HCT116 (cell line): ENCODE results near the gene PNPLA8. TPM values are rescaled to one million over a fixed set of nuclear protein-coding genes. Genes with fewer than 3 reads are reported as not detected.

Source experiments
- ATAC-seq: fragments of 200-7000 bp; cut with Tn5 transposase; 2 replicates; pipeline ENCODE4 v1.9.1; 2020; ENCODE audit warnings: mild to moderate bottlenecking, moderate library complexity
- BruUV-seq: library from RNA; stranded (reverse); fragments of 400-500 nt; replicated peaks from 2 replicates; lab custom pipeline; 2021; lab: Mats Ljungman, UMichigan
- CTCF ChIA-PET: fragments of 300-600 bp; sonication (Branson Sonifier 250); formaldehyde crosslinking; loops from one replicate; lab custom pipeline; 2021; ENCODE audit warnings: antibody characterized with exemption; lab: Charles Lee
- POLR2A ChIA-PET: fragments of 300-600, 350-600 bp; sonication (Branson Sonifier 250); formaldehyde crosslinking; loops from one replicate; lab custom pipeline; 2021; ENCODE audit warnings: antibody characterized with exemption; lab: Charles Lee
- RAD21 ChIA-PET, 2 experiments: fragments of 300-600 bp; sonication (Branson Sonifier 250); formaldehyde crosslinking; loops; one replicate each; lab custom pipeline; 2023; ENCODE audit warnings: low total read pairs in 2 of 2; ENCODE audit not compliant: uncharacterized antibody in 2 of 2, unreplicated experiment in 2 of 2, low non-redundant PET in 1 of 2; lab: Charles Lee
- DNase-seq: peaks from one replicate; pipeline ENCODE4 v3.0.0-alpha.2; 2010; ENCODE audit warnings: low read depth, low spot score
- H2AFZ ChIP-seq: fragments of 200-600 bp; shearing (Covaris generic), sonication (generic); 2 replicates; pipeline ENCODE4 v1.6.1; 2017; ENCODE audit warnings: low read depth, mixed run types, mixed read lengths, antibody characterized with exemption, low read length; ENCODE audit not compliant: poor library complexity, severe bottlenecking
- H3K27ac ChIP-seq: 2 replicates; pipeline ENCODE4 v1.5.1; 2012; ENCODE audit warnings: low read depth, low read length
- H3K27me3 ChIP-seq: fragments of 200-600 bp; sonication (generic); 2 replicates; pipeline ENCODE4 v1.6.1; 2016; ENCODE audit warnings: mixed run types, low read length, mixed read lengths; ENCODE audit not compliant: insufficient read depth
- H3K36me3 ChIP-seq, 2 experiments: fragments of 200-500 bp in 1 of 2; fragments of 200-600 bp in 1 of 2; sonication (Bioruptor generic) in 1 of 2; sonication (generic) in 1 of 2; 2 replicates each; pipeline versions ENCODE4 v1.5.1 to v1.6.1; 2014 to 2016; ENCODE audit warnings: low read length in 2 of 2, inconsistent platforms in 1 of 2, mixed read lengths in 1 of 2, mixed run types in 1 of 2; ENCODE audit not compliant: insufficient read depth in 2 of 2, control insufficient read depth in 1 of 2
- H3K4me1 ChIP-seq, 2 experiments: fragments of 200-600 bp in 1 of 2; sonication (generic) in 1 of 2; 2 replicates each; pipeline versions ENCODE4 v1.5.1 to v1.6.1; 2012 to 2017; ENCODE audit warnings: low read length in 2 of 2, inconsistent platforms in 1 of 2, mild to moderate bottlenecking in 1 of 2, mixed read lengths in 1 of 2, mixed run types in 1 of 2, moderate library complexity in 1 of 2; ENCODE audit not compliant: insufficient read depth in 2 of 2, control insufficient read depth in 1 of 2
- H3K4me2 ChIP-seq: fragments of 200-600 bp; sonication (generic); 2 replicates; pipeline ENCODE4 v1.6.1; 2017; ENCODE audit warnings: mixed run types, low read length, mixed read lengths
- H3K4me3 ChIP-seq, 2 experiments: fragments of 200-600 bp in 1 of 2; sonication (generic) in 1 of 2; replicated peaks in 1 of 2; 2 replicates each; pipeline ENCODE4 v1.5.1; 2011 to 2016; ENCODE audit warnings: low read length in 2 of 2, control low read depth in 1 of 2, low read depth in 1 of 2, mild to moderate bottlenecking in 1 of 2, mixed read lengths in 1 of 2, mixed run types in 1 of 2
- H3K79me2 ChIP-seq: fragments of 200-600 bp; sonication (generic); 2 replicates; pipeline ENCODE4 v1.6.1; 2017; ENCODE audit warnings: mild to moderate bottlenecking, mixed run types, low read length, moderate library complexity, mixed read lengths; ENCODE audit not compliant: insufficient read depth
- H3K9ac ChIP-seq: fragments of 200-600 bp; sonication (generic); 2 replicates; pipeline ENCODE4 v1.6.1; 2016; ENCODE audit warnings: low read length, mixed read lengths
- H3K9me2 ChIP-seq: fragments of 200-600 bp; sonication (generic), shearing (Covaris generic); 2 replicates; pipeline ENCODE4 v1.6.1; 2017; ENCODE audit warnings: mixed run types, mild to moderate bottlenecking, moderate library complexity; ENCODE audit not compliant: insufficient read depth
- H3K9me3 ChIP-seq, 2 experiments: fragments of 200-500 bp in 1 of 2; fragments of 200-600 bp in 1 of 2; sonication (Bioruptor generic) in 1 of 2; sonication (generic) in 1 of 2; 2 replicates each; pipeline ENCODE4 v1.6.1; 2014 to 2017; ENCODE audit warnings: low read length in 2 of 2, mixed read lengths in 2 of 2, inconsistent platforms in 1 of 2, low read depth in 1 of 2, mild to moderate bottlenecking in 1 of 2, mixed run types in 1 of 2, moderate library complexity in 1 of 2; ENCODE audit not compliant: control insufficient read depth in 1 of 2, insufficient read depth in 1 of 2
- H4K20me1 ChIP-seq: fragments of 200-600 bp; sonication (generic), shearing (Covaris generic); 2 replicates; pipeline ENCODE4 v1.6.1; 2017; ENCODE audit warnings: mixed run types, mild to moderate bottlenecking, moderate library complexity; ENCODE audit not compliant: insufficient read depth
- CBX3 ChIP-seq: IDR thresholded peaks from 2 replicates; pipeline ENCODE4 v1.6.1; 2012; ENCODE audit warnings: low read depth
- CEBPB ChIP-seq: IDR thresholded peaks from 2 replicates; pipeline ENCODE4 v1.6.1; 2012; ENCODE audit warnings: low read depth
- EGR1 ChIP-seq: IDR thresholded peaks from 2 replicates; pipeline ENCODE4 v1.6.1; 2012; ENCODE audit warnings: low read depth
- EZH2 ChIP-seq: fragments of 200-600 bp; sonication (generic); IDR thresholded peaks from 2 replicates; pipeline ENCODE4 v1.6.1; 2017; ENCODE audit warnings: antibody characterized with exemption, mixed run types
- EZH2phosphoT487 ChIP-seq: fragments of 200-600 bp; IDR thresholded peaks from 2 replicates; pipeline ENCODE4 v1.6.1; 2018; ENCODE audit warnings: antibody characterized with exemption, borderline replicate concordance
- JUND ChIP-seq: IDR thresholded peaks from 2 replicates; pipeline ENCODE4 v1.6.1; 2012
- POLR2A ChIP-seq: IDR thresholded peaks from 2 replicates; pipeline ENCODE4 v1.7.0; 2011; ENCODE audit warnings: borderline replicate concordance; ENCODE audit not compliant: insufficient read depth, insufficient read length; ENCODE audit errors: extremely low read depth
- POLR2AphosphoS5 ChIP-seq: IDR thresholded peaks from 2 replicates; pipeline ENCODE4 v1.6.1; 2011; ENCODE audit warnings: mild to moderate bottlenecking, low read depth, low read length, moderate library complexity
- SIN3A ChIP-seq: IDR thresholded peaks from 2 replicates; pipeline ENCODE4 v1.6.1; 2012; ENCODE audit warnings: low read depth
- SRF ChIP-seq: IDR thresholded peaks from 2 replicates; pipeline ENCODE4 v1.6.1; 2012; ENCODE audit warnings: low read depth
- TCF7L2 ChIP-seq: IDR thresholded peaks from 2 replicates; pipeline ENCODE4 v1.7.0; 2011; ENCODE audit warnings: borderline replicate concordance, inconsistent platforms; ENCODE audit not compliant: insufficient read depth, insufficient read length; ENCODE audit errors: extremely low read depth
- YY1 ChIP-seq: IDR thresholded peaks from 2 replicates; pipeline ENCODE4 v1.6.1; 2011; ENCODE audit warnings: low read length, low read depth, moderate library complexity, mild to moderate bottlenecking; ENCODE audit not compliant: insufficient replicate concordance; ENCODE audit errors: extremely low read depth
- ZFX ChIP-seq: fragments of 450-650 bp; IDR thresholded peaks from 2 replicates; pipeline ENCODE4 v1.6.1; 2017
- ZNF274 ChIP-seq: fragments of 200-500 bp; sonication (Bioruptor generic); IDR thresholded peaks from 2 replicates; pipeline ENCODE4 v1.6.1; 2014; ENCODE audit warnings: mild to moderate bottlenecking, low read depth, low read length, inconsistent platforms
- intact Hi-C: fragments of 100-400 bp; cut with micrococcal nuclease; formaldehyde crosslinking; loops from 2 replicates; pipeline ENCODE4 v1.10.0; 2022
- total RNA-seq: library from RNA; stranded (reverse); gene quantifications from one replicate; pipeline ENCODE4 v1.2.1, GENCODE V29; 2021; ENCODE audit not compliant: unreplicated experiment
- TF ChIP-seq, protein P1 (sequence below): IDR thresholded peaks from 2 replicates; pipeline ENCODE4 v1.6.1; 2012
- TF ChIP-seq, protein P2 (sequence below), 3 experiments: fragments of 200-600 bp in 1 of 3; sonication (generic) in 1 of 3; IDR thresholded peaks in 2 of 3; conservative IDR thresholded peaks in 1 of 3; 2 replicates each; pipeline ENCODE4 v1.5.1; 2012 to 2017; ENCODE audit warnings: low read depth in 2 of 3, low read length in 2 of 3, antibody characterized with exemption in 1 of 3, borderline replicate concordance in 1 of 3, control low read depth in 1 of 3, mild to moderate bottlenecking in 1 of 3, mixed read lengths in 1 of 3, mixed run types in 1 of 3, moderate library complexity in 1 of 3; ENCODE audit not compliant: insufficient read depth in 1 of 3
- TF ChIP-seq, protein P3 (sequence below): IDR thresholded peaks from 2 replicates; pipeline ENCODE4 v1.6.1; 2011; ENCODE audit warnings: mild to moderate bottlenecking, low read length, moderate library complexity; ENCODE audit not compliant: insufficient replicate concordance; ENCODE audit errors: extremely low read depth
- TF ChIP-seq, protein P4 (sequence below): IDR thresholded peaks from 2 replicates; pipeline ENCODE4 v1.6.1; 2012

PNPLA8 gene
- total RNA-seq, 1 experiment from 2014 or later: 12.9 TPM

GRCh38 chr7:108569381-108570145 lies 43.6 kb upstream of the PNPLA8 start, which contains the start of the genes DNAJB9 and THAP5 (continued):
- TF ChIP-seq POLR2A (peak; percentile 67), EZH2 (no peak), JUND (no peak)
- TF ChIP-seq, protein P1, sequence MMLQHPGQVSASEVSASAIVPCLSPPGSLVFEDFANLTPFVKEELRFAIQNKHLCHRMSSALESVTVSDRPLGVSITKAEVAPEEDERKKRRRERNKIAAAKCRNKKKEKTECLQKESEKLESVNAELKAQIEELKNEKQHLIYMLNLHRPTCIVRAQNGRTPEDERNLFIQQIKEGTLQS: no peak
- TF ChIP-seq, all 23 proteins: peak for 10

GRCh38 chr7:108568801-108569380 lies 43.0 kb upstream of the PNPLA8 start:
- POLR2A ChIA-PET: interaction anchor here (2.0 kb wide), 1 partner anchor 43 kb away, joined by 9 read pairs; the partner anchor contains the start of gene PNPLA8
- Histone ChIP-seq H4K20me1 (no peaks in the 10 kb centered on the region), H3K9ac (peak overlapping the region; percentile 86), H3K9me2 (no peaks in the 10 kb centered on the region), H3K9me3 (no peaks in the 10 kb centered on the region), H3K36me3 (peaks cover 8 to 14% of the 10 kb centered on the region in 2 experiments; a peak in 3 of 4 replicates), H2AFZ (no peak overlapping the region), H3K4me1 (peaks cover 8 to 12% of the 10 kb centered on the region in 2 experiments), H3K27me3 (no peaks in the 10 kb centered on the region), H3K27ac (peak overlapping the region; percentile 75), H3K79me2 (peaks cover 56% of the 10 kb centered on the region), H3K4me2 (peak overlapping the region; percentile 92), H3K4me3 (peak overlapping the region; percentile 81 to 90)
- CTCF ChIA-PET: no interaction called here
- BruUV-seq: TSS peak; percentile 53
- RAD21 ChIA-PET: no interaction called here
- intact Hi-C loops: loop anchor here (5.0 kb wide), 1 partner anchor 42 kb away; the partner anchor contains the start of gene PNPLA8
- ATAC-seq: no peak
- no peak for DNase-seq
- TF ChIP-seq SIN3A: no peak
- no peak for TF ChIP-seq CBX3
- no peak for TF ChIP-seq SRF
- TF ChIP-seq, protein P2, sequence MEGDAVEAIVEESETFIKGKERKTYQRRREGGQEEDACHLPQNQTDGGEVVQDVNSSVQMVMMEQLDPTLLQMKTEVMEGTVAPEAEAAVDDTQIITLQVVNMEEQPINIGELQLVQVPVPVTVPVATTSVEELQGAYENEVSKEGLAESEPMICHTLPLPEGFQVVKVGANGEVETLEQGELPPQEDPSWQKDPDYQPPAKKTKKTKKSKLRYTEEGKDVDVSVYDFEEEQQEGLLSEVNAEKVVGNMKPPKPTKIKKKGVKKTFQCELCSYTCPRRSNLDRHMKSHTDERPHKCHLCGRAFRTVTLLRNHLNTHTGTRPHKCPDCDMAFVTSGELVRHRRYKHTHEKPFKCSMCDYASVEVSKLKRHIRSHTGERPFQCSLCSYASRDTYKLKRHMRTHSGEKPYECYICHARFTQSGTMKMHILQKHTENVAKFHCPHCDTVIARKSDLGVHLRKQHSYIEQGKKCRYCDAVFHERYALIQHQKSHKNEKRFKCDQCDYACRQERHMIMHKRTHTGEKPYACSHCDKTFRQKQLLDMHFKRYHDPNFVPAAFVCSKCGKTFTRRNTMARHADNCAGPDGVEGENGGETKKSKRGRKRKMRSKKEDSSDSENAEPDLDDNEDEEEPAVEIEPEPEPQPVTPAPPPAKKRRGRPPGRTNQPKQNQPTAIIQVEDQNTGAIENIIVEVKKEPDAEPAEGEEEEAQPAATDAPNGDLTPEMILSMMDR (IDR thresholded peaks at IDR 0.05 in 2 of 3, conservative IDR thresholded peaks at IDR 0.05 in 1 of 3; ENCODE audit: borderline replicate concordance in 1 of 3, insufficient read depth in 1 of 3, low read depth in 2 of 3, low read length in 2 of 3): no peak
- no peak for TF ChIP-seq YY1
- TF ChIP-seq, protein P3, sequence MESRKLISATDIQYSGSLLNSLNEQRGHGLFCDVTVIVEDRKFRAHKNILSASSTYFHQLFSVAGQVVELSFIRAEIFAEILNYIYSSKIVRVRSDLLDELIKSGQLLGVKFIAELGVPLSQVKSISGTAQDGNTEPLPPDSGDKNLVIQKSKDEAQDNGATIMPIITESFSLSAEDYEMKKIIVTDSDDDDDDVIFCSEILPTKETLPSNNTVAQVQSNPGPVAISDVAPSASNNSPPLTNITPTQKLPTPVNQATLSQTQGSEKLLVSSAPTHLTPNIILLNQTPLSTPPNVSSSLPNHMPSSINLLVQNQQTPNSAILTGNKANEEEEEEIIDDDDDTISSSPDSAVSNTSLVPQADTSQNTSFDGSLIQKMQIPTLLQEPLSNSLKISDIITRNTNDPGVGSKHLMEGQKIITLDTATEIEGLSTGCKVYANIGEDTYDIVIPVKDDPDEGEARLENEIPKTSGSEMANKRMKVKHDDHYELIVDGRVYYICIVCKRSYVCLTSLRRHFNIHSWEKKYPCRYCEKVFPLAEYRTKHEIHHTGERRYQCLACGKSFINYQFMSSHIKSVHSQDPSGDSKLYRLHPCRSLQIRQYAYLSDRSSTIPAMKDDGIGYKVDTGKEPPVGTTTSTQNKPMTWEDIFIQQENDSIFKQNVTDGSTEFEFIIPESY: no peak
- no peak for TF ChIP-seq ZNF274
- TF ChIP-seq TCF7L2: no peak
- TF ChIP-seq CEBPB: no peak
- TF ChIP-seq EZH2phosphoT487: no peak
- TF ChIP-seq POLR2AphosphoS5: no peak
- TF ChIP-seq EGR1: no peak
- TF ChIP-seq, protein P1: no peak
- no peak for TF ChIP-seq ZFX
- no peak for TF ChIP-seq POLR2A
- TF ChIP-seq JUND: no peak
- TF ChIP-seq, protein P4, sequence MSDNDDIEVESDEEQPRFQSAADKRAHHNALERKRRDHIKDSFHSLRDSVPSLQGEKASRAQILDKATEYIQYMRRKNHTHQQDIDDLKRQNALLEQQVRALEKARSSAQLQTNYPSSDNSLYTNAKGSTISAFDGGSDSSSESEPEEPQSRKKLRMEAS: no peak
- no peak for TF ChIP-seq EZH2
